ENCODE results near the gene TSPAN1.

TSPAN1 gene

DNA sequence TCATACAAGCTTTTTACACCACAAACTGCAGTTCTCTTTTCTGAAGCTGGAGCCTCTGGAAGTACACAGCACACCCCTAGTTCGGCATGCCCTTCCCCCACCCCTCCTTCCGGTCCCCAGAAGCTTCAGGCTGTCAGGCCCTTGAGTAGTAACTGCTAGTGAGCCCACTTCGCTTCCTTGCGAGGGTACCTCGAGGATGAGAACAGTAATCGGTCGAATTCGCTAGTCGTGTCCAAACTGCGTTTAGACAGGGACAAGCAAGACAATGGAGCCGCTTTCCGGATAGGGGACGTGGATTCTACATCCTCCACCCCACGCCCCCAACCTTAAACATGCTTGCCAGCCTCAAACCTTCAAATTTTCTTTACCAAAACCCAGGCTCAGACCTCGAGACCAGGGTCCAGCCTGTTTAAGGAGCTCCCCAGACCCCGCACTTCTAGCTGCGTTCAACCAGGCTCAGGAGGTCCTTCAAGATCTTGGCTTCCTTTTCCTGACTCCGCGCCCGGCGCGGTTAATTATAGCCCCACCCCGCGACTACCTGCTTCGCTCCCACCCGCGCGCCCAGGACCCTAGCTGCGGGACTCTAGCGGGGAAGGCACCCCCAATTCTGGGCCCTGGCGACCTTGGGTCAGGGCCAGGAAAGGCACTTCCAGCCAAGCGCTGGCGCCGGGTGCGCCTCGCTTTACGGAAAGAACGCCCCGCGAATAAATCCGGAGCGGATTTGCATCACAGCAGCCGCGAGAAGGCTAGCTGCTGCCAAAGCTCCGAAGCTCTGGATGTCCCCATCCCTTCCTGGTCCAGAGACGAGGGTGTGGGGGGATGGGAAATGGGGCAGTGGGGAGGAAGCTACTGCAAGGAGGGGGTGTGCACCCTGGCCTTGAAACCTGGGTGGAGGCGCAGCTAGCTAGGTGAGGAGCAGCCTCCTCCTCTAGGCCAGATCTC lies 8.1 kb upstream of the TSPAN1 start:
- DNase-seq, result no peak

DNA sequence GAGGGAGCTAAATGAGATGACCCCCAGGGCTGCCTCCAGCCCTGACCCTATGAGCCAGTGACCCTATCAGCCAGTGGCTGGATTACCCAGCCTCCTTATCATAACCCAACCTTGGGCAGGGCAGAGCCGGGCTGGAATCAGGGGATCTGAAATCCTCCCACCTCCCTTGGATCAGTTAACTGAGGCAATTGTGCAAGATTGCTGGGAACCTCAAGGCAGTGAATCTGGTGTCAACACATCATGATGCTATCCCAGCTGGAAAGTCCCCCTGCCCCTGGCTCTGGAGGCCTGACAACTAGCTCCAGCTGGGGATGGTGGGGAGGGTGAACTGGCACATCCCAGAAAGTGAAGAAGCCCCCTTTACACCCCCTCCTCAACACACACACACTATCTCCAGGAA lies 6.4 kb upstream of the TSPAN1 start:
- DNase-seq, result no peak

DNA sequence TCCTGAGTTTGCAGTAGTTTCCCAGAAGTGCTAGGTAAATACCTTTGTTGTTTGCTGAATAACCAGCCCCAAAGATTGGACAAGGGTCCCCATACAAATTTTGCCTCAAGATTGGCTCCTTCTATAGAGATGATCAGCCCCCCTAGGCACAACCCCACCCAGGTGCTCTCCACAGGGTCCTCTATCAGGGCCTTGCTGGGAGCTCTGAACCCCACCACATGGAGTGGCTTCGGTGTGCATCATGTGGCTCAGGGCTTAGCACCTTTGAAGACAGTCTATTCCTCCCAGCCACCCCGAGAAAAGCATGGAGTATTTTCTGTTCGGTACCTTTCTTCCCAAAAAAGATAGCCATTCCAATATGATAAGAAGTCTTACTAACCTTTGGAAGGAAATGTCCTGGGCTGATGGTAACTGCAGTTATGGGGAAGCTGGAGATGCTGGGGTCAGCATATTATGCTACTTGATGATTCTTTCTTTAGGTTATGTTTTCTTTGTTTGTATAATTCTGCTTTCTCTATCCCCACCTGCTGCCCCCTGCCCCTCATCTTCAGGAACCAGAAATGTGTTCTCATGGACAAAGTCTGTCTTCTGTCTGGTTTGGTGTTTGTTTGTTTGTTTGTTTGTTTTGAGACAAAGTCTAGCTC lies 5.0 kb upstream of the TSPAN1 start:
- DNase-seq, result no peak

DNA sequence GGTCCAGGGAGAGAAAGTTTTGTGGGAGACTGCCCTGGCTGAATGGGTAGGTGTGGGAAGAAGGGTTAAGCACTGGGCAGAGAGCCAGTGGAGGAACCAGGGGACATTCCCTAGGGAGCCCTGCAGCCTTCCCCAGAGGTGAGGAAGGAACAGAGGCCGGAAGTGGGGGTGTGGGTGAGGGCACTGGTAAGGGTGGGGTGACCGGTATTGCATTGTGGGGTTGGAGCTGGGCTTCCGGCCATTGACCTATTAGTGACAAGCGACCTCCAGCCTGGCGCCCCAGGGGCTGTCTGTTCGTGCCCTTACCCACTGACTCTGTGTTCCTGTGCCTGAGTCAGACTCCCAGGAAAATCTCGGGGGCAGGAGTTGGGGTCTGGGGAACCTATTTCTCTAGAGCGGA lies 3.5 kb upstream of the TSPAN1 start:
- no peak for DNase-seq

DNA sequence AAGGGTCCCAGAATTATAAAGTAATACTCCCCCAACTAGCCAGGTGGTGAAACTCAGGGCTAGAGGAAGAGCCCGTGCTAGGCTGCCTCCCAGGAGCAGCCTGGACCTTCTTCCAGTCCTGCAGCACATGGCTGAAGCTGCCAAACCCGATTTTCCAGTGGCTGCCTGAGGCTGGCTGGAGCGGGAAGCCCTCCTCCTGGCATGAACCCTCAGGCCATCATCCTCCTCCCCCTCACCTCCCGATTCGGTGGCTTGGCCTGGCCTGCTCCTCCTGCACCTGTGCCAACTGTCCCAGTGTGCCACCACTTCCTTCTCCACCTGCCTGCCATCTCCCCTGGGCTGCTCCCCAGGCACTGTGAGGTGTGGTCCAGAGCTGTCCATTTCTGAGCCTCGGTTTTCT lies 3.0 kb upstream of the TSPAN1 start:
- DNase-seq, result peak; percentile 88

DNA sequence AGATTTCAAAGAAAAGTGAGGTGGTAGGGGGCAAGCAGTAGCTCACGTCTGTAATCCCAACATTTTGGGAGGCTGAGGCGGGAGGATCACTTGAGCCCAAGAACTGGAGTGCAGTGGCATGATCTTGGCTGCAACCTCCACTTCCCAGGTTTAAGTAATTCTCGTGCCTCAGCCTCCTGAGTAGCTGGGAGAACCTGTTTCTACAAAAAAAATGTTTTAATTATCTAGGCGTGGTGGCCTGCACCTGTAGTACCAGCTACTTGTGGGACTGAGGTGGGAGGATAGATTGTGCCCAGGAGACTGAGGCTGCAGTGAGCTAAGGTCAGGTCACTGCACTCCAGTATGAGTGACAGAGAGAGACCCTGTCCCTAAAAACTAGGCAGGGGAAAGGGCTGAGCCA lies 2.6 kb upstream of the TSPAN1 start:
- no peak for DNase-seq

DNA sequence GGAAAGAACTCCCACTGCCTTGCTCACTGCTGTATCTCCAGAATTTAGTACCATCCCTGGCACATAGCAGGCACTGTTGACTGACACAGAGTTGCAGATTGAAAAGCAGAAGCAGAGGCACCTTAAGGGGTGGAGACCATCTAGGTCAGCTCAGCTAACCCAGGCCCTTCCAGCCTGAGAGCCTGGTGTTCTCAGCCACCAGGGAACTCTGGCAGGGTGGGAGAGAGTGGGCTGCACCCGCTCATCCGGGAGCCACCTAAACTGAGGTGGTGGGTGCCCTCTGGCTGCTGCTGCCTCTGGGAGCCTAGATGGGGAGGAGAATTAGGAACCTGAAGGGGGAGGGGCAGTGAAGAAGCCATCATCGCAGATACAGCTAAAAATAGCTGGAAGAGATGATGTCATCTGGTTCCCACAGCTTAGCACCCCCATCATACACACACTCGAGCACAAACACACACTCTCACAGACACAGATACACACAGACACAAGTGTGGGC lies 1.5 kb upstream of the TSPAN1 start:
- DNase-seq, result peak; percentile 58

DNA sequence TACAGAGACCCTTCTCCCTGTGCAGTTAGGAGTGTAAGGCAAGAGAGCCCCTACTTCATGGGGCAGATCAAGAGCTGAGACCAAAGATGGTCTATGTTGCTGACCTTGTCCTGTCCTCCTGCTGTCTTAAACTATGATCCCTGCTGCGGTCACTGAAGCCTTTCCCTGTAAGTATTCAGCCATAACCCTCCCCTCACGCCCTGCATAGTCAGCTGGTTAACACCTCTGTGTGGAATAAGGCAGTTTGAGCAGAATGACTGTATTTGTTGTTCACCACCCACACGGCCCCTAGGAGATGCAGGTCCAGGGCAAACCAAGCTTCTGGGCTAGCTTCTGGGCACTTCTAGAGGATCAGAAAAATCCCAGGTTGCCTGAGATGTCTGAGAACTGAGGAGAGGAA lies 356 bp downstream of the TSPAN1 start:
- DNase-seq, result no peak

DNA sequence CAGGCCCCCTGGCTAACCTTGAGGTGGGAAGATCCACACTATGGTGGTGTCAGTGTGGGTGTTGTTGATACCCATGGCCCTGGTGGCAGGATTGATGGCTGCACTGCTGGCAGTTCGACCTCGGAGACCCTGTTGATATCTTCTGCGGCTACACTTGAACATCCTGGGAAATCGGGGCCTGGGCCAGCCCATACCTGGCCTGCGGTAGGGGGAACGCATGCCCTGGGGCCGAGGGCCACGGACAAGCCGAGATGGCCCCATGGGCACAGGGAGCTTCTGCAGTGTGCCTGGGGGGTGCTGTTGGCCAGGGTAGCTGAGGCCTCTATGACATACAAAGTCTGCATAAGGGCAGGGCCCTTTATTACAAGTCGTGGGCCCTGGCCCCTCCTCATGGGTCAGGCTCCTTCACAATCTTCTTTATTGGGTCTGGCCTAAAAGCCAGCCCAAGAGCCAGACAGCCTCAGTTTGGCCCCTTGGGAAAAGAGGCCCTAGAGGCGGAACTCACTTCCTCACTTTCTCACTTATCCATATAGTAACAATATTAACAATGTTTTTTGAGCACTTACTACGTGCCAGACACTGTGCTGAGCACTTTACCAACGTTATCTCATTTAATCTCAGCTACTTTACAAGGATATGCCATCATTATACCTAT lies 1.5 kb downstream of the TSPAN1 start, which contains the start of gene P3R3URF:
P3R3URF (minus strand) TSS at position 278 of the 655 bp plus-strand sequence; CDS start at position 261, 17 bp downstream.
- DNase-seq, result no peak

DNA sequence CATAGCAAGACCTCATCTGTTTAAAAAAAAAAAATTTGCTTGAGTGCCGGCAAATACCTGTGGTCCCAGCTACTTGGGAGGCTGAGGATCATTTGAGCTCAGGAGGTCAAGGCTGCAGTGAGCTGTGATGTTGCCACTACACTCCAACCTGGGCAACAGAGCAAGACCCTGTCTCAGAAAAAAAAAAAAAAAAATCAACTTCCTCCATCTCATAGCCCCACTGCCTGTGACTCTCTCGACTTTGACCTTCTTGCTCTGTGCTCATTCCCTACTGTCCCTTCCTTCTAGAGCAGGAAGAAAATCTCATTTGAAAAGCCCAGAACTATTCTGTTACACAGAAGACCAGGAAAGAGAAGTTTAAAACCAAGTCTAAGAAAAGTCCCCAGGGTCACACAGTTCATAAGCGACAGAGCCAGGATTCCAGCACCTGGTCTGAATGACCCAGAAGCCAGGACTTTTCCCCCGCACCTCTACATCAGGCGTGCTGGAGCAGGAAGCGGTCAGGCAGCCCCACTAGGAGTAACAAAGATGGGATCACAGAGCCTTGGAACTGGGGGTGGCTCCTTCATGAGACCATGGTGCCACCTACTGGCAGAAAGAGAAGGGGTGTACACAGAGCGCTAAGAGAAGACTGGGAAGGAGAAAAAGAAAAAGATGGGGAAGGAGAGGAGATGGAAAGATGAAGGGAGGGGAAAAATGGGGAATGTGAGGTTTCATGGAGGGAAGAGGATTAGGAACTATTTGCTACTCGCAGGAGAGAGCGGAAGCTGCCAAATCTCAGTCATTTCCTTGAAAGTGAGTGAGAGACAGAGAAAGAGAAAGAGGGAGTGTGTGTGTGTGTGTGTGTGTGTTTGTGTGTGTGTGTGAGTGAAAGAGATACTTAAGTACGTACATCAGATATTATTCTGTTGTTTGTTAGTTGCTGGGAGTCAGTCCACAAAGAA lies 4.5 kb downstream of the TSPAN1 start:
- peak; percentile 94 for DNase-seq

DNA sequence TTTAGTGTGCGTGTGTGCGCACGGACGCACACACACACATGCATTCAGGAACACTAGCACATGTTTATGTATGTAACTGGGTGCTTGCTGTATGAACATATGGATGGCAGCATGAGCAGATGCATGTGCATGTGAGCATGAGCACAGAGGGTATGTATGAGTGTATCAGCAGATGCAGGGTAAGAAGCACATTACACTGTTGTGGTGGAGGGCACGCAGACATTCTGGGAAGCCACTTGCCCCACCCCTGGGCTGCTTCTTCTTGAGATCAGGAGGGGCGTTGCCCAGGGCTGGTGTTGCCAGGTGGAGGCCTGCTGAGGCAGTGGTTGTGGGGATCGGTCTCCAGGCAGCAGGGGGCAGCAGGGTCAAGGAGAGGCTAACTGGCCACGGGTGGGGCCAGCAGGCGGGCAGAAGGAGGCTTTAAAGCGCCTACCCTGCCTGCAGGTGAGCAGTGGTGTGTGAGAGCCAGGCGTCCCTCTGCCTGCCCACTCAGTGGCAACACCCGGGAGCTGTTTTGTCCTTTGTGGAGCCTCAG lies 5.3 kb downstream of the TSPAN1 start:
- peak; percentile 74 for DNase-seq

DNA sequence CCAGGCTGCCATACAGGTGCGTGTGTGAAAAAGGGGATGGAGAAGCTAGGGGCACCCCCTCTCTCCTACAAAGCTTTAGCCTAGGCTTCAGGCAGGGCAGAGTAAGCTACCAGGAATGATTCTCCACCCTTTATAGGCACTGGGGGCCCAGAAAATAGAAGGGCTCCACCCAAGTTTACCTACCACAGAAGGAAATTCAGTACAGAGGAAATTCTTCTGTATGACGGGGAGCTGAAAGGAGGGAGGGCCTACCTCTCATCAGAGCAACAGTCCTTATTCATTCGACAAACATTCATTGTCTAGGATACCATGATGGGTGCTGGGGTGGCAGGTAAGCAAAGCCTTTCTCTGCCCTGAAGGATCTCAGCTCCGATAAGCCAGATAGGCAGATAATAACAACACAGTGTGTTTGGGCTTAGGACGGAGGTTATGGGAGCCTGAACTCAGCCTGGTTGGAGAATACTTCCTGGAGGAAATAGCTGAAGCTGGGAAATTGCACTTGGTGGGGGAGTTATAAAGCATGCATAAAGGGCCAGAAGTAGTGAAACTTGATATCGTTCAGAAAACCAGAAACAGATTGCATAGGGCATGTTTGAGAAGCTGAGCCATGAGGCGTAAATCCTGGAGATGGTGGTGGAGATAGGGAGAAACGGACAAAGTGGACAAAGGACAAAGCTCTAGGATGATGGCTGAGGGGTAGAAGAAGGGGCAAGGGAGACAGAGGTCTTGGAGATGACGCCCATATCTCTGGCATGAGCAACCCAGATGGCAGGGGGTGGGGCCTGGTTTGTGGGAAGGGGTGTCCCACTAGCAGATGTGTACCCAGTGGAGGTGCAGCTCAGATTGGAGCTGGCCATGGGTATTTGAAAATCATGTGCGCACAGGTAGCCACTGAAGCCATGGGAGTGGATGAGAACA lies 6.7 kb downstream of the TSPAN1 start:
- peak; percentile 33 for DNase-seq

DNA sequence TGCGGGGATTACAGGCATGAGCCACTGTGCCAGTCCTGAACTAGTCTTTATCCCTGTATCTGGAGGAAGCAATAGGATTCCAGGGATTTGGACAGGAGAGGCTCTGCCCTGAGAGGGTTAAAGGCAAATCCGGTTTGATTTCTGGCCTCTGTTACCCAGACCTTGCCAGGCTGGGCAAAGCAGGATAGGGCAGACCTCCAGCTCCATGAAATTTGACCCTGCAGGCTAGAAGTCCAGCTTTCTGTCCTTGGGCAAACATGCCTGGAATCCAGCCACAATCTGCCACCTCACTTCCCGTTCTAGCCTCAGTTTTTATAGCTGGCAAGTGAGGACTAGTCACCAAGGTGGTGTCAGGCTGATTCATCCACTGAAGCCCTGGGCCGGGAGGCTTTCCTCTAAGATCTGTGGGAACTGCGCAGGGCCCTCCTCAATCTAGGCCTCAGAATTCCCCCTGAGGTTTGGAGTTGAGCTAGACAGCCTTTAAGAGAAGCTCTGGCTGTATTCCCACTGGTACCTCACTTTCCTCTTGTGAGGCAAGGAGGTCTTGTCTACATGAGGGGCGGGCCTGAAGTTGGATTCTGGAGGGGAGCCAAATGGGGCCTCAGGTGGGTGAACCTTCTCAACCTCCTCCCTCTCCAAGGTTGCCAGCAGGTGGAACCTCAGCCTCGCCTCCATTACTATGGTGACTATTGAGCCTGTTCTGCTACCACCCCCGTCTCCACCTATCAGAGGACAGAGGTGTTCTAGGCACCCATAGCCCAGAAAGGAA lies 8.4 kb downstream of the TSPAN1 start:
- peak; percentile 78 for DNase-seq

DNA sequence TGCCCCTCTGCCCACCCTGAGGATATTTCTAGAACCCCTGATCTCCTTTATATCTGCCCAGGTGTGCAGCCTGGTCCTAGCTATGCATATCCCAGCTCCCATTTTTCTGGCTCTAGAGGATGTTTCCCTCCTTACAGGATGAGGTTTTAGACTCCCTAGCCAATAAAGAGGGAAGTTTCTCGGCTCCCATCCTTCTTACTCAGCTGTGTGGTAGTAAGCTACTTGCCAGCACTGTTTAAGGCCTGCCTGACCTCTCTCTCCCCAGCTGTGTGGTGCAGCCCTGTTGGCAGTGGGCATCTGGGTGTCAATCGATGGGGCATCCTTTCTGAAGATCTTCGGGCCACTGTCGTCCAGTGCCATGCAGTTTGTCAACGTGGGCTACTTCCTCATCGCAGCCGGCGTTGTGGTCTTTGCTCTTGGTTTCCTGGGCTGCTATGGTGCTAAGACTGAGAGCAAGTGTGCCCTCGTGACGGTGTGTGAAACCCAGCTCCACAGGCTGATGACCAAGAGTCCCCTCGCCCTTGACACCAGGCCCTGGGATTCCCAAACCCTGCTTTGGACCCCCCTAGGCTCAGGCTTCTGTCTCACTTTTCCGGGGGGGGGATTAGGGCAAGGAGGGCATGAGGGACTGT lies 9.2 kb downstream of the TSPAN1 start:
- DNase-seq, result no peak

DNA sequence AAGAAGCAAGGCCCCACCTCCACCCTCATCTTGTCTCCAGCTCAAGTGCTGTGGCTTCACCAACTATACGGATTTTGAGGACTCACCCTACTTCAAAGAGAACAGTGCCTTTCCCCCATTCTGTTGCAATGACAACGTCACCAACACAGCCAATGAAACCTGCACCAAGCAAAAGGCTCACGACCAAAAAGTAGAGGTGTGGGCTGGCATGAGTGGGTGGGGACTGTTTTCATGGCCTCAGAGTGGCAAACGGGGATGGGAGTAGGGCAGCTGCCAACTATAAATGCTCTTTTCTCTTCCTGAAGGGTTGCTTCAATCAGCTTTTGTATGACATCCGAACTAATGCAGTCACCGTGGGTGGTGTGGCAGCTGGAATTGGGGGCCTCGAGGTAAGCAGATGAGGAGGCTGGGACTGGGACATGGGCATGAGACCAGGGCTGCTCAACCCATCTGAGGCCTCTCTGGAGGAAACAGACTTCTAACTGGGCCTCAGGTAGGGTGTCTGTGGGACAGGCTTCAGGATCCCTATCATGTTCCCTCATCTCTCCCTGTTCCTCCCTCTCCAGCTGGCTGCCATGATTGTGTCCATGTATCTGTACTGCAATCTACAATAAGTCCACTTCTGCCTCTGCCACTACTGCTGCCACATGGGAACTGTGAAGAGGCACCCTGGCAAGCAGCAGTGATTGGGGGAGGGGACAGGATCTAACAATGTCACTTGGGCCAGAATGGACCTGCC lies 10.2 kb downstream of the TSPAN1 start:
- no peak for DNase-seq

DNA sequence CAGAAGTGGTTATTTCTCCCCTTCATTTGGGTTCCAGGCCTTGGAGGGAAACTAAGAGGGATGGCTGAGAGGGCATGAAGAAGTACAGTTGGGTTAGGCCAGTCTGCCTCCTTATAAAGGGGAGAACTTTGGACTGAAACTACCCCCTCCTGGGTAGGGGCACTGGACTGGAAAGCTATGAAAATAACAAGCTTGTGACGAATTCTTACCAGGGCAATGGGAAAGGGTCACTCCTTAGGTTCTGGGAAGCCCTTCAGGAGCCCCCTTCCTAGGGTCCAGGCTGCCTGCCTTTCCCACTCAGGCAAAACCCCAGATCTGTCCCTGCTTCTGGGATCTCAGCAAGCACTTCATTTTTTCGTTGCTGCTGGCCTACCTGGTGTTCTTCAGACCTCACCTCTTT lies 11.2 kb downstream of the TSPAN1 start:
- DNase-seq, result no peak

DNA sequence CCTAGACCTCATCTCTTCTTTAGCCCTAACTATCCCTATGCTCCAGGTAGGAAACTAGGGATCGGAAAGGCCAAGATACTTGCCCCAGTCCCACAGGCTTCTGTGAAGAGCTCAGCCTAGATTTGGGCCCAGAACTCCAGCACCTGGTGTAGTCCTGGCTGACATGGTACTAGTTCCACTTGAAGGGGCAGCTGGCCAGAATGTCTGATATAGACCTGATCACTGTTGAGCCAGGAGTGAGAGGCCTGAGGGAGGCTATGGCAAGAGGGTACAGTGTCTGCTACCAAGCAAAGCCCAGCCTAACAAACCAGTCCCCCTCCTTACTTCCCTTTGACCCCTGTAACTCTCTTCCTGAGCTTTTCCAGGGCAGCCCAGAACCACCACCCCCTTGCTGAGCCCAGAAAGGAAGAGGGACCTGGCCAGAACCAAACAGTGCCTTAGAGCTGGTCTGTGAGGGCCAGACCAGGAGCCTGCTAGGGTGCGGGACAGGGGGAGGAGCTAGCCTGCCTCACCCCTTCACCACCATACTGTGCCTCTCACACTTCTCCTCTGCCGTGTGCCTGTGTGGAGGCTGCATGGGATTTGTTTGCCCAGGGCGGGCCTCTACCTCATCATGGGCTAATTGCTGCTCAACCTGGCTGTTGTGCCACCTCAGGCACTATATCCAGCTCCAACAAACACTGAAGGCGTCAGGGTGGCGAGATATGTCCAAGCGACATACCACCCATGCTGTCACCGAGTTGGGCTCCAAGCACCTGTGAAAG lies 12.4 kb downstream of the TSPAN1 start:
- peak; percentile 52 for DNase-seq
